Medulla oblongata (tissue), 1 donor: ENCODE data around the gene IMPDH2.

ENCODE experiments used
- DNase-seq: peaks from one replicate; pipeline ENCODE4 v3.0.0-alpha.2; 2015; ENCODE audit errors: extremely low spot score

Gene IMPDH2

GRCh38 chr3:49028673-49029562 is at the start of gene IMPDH2:
IMPDH2 (minus strand) TSS chr3:49029398; CDS start chr3:49029350, 48 bp downstream.
- peak; percentile 96 for DNase-seq

- no peak for DNase-seq
Measured at GRCh38 chr3:49076646-49077045, 47.4 kb upstream of the IMPDH2 start.

- no peak for DNase-seq
Measured at GRCh38 chr3:49076116-49076515, 46.9 kb upstream of the IMPDH2 start.

DNA sequence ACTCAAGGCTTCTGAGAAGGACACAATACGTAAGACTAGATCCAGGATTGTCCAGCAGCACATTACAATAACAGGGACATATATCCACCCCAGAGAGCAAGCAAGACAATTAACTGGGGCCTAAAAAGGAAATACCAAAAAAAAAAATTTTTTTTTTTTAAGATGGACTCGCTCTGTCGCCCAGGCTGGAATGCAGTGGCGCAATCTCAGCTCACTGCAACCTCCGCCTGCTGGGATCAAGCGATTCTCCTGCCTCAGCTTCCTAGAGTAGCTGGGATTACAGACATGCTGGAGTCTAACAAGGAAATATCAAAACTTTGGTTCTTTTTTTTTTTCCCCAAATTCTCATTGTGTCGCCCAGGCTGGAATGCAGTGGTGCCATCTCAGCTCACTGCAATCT is 28.8 kb upstream of the IMPDH2 start:
- DNase-seq: no peak

- DNase-seq: no peak
Measured at GRCh38 chr3:49057268-49057667, 28.1 kb upstream of the IMPDH2 start.

GRCh38 chr3:49054344-49054862 is 25.2 kb upstream of the IMPDH2 start:
- no peak for DNase-seq

GRCh38 chr3:49053543-49053942 is 24.3 kb upstream of the IMPDH2 start:
- DNase-seq: no peak

DNA sequence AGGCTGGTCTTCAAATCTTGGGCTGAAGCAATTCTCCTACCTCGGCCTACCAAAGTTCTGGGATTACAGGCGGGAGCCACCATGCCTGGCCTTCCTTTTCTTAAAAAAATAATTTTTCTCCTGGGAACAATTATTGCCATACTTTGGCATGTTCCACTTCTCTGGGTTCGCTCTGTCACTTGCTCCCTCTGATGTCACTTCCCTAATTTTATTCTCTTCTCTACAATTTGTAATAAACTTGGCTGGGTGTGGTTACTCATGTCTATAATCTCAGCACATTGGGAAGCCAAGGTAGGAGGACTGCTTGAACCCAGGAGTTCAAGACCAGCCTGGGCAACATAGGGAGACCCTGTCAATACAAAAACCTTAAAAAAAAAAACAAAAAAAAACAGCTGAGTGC is 6.1 kb upstream of the IMPDH2 start:
- no peak for DNase-seq

- no peak for DNase-seq
Measured at GRCh38 chr3:49034650-49035049, 5.5 kb upstream of the IMPDH2 start.

DNA sequence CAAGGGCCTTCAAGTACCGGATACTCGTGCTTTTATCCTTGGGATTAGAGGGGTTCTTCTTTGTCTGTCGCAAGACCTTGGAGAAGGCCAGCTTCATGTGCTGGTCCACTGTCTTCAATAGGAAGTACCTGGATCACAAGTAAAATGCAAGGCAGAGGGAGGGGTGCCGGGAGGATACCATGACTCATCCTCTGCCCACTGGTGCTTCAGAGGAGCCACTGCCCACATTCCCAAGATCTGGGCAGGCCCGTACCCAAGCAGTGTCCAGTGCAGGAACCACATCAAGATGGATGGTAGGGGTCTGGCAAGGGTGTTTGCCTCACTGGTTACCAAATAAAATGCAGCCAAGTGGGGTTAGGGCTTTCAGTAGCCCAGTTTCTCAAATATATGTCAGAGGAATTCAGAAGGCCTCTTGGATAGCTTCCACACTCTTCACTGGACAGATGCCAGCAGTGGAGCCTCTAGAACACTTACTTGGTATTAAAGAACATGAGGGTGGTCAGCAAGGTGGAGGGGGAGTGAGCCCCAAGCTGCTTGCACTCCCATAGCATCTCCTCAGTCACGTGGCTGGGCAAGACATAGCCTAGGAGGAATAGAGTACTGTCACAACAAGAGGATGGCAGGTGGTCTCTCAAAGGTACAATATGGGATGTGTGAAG is 3.6 kb upstream of the IMPDH2 start:
- no peak for DNase-seq

GRCh38 chr3:49030321-49030720 is 1.1 kb upstream of the IMPDH2 start:
- no peak for DNase-seq

GRCh38 chr3:49029563-49029884 is 326 bp upstream of the IMPDH2 start:
- DNase-seq: no peak

- no peak for DNase-seq
Measured at GRCh38 chr3:49028298-49028672, 913 bp downstream of the IMPDH2 start.

- no peak for DNase-seq
Measured at GRCh38 chr3:49027634-49028033, 1.6 kb downstream of the IMPDH2 start.

DNA sequence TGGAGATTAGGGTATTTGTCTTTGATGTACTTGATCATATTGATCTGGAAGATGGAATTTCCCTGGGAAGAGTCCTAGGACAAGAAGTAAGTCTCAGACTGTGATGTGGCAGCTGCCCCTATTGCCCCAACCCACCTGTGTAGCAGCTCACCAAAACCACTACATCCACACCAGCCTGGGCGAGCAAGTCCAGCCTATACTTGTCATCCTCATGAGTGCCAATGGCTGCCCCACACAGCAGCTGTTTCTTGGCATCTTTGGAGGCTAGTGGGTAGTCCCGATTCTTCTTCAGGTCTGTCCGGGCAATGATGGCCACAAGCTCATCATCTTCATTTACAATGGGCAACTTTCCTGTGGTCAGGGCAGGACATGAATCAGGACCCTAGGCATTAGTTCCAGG is 2.7 kb downstream of the IMPDH2 start:
- DNase-seq: no peak

DNA sequence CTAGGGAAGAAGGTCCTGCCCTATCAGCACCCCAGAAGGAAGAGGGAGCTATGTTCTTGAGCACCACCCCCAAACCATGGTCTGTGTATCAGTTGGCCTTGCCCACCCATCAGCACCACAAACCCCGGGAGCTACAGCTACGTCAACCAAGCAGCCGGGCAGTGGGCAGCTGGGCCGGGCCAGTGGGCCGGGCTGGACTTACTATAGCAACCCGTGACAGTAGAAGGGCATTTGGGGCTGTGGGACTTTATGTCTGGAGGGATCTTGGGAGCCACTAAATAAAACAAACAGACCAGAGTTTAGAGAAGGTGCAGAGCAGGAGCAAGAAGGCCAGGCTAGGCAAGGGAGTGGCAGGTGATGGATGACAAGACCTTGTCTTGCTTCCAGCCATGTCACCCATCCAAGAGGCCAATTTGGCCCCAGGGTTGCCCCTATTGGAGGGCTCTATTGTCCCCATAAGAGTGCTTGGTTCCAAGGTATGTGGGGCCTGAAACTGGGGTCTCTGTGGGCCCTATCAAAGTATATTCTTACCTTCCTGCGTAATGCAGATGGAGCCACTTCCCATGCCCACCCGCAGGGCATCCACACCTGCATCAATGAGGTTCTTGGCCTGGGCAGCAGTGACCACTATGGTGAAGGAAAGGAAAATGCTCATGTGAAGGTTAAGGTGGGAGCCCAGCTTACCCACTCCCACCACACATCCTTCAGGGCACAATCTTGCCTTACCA is 3.2 kb downstream of the IMPDH2 start:
- no peak for DNase-seq

GRCh38 chr3:49025005-49025792 is 4.0 kb downstream of the IMPDH2 start:
- DNase-seq: no peak

DNA sequence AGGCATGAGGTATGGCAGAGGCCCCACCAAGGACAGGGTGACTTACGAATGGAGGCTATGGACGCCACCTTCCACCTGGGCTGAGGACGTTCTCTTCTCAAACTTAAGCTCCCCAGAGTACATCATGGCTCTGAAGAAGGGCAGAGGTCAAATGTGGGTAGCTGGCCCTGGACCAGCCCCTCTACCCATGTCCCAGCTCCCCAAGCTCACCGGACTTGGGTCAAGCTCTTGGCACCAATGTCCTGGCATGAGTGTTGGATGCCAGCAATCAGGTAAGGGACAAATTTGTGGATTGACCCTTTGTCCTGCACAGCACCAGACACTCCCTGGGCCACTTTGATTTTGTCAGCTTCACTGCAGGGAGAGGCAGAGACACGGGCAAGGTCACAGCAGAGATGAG is 4.7 kb downstream of the IMPDH2 start:
- no peak for DNase-seq

DNA sequence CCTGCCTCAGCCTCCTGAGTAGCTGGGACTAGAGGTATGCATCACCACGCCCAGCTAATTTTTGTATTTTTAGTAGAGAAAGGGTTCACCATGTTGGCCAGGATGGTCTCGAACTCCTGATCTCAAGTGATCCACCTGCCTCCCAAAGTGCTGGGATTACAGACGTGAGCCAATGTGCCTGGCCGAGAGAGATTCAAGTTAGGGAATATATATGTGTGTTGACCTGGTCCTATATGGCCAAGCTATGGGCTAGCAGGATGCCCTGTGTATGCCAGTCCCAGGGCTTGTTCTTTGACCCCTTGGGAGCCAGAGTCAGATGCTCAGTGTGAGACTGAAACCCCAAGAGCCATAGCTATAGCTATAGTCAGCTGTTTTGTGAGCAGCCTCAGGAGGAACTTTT is 5.4 kb downstream of the IMPDH2 start:
- no peak for DNase-seq

GRCh38 chr3:49022688-49023171 is 6.5 kb downstream of the IMPDH2 start:
- DNase-seq: no peak
